SH-SY5Y (cell line): ENCODE results near the gene NUP188.

ENCODE experiments used
- GATA2 ChIP-seq: IDR thresholded peaks from 2 replicates; pipeline ENCODE4 v1.6.1; 2011; ENCODE audit warnings: mild to moderate bottlenecking, low read depth, low read length
- GATA3 ChIP-seq: IDR thresholded peaks from 2 replicates; pipeline ENCODE4 v1.6.1; 2011; ENCODE audit warnings: low read depth, mild to moderate bottlenecking, low read length, moderate library complexity

GRCh38 chr9:129010267-129010975 lies 62.9 kb downstream of the NUP188 start:
- TF ChIP-seq GATA3 (no peak), GATA2 (no peak)
